Activated naive CD4-positive, alpha-beta T cell treated with anti-CD3 and anti-CD28 coated beads for 36 hours (primary cell): ENCODE results near the gene PLA2G2D. TPM values are rescaled to one million over a fixed set of nuclear protein-coding genes. Genes with fewer than 3 reads are reported as not detected.

Source experiments
- CTCF ChIA-PET: fragments of 350-600 bp; sonication (Branson Sonifier 250); formaldehyde crosslinking; loops from one replicate; lab custom pipeline; 2021; ENCODE audit warnings: antibody characterized with exemption; lab: Charles Lee
- DNase-seq: peaks from one replicate; pipeline ENCODE4 v3.0.0-alpha.2; 2020
- H3K27ac Mint-ChIP-seq: one replicate; pipeline ENCODE4 v1.8.0; 2021; ENCODE audit warnings: mild to moderate bottlenecking, mixed read lengths
- H3K27me3 Mint-ChIP-seq: one replicate; pipeline ENCODE4 v1.8.0; 2021; ENCODE audit warnings: low read depth, mixed read lengths
- H3K36me3 Mint-ChIP-seq: one replicate; pipeline ENCODE4 v1.8.0; 2021; ENCODE audit warnings: low read depth, mixed read lengths
- H3K4me1 Mint-ChIP-seq: one replicate; pipeline ENCODE4 v1.8.0; 2021; ENCODE audit warnings: low read depth, mixed read lengths
- H3K4me3 Mint-ChIP-seq: one replicate; pipeline ENCODE4 v1.8.0; 2021; ENCODE audit warnings: mild to moderate bottlenecking, moderate library complexity, mixed read lengths
- H3K9me3 Mint-ChIP-seq: one replicate; pipeline ENCODE4 v1.8.0; 2021; ENCODE audit warnings: mixed read lengths
- intact Hi-C: fragments of 100-400 bp; cut with micrococcal nuclease; formaldehyde crosslinking; loops from one replicate; pipeline ENCODE4 v1.15.1; 2023
- total RNA-seq, 2 experiments: library from RNA; stranded (reverse); gene quantifications; one replicate each; pipeline ENCODE4 v1.2.3, GENCODE V29; 2021

Gene PLA2G2D
- total RNA-seq, 2 experiments from 2014 or later = 0.19 to 0.35 TPM

GRCh38 chr1:20108366-20109123 lies 10.8 kb downstream of the PLA2G2D start:
- Mint-ChIP-seq H3K36me3 (no peaks in the 10 kb centered on the region), H3K27ac (no peak overlapping the region), H3K9me3 (no peaks in the 10 kb centered on the region), H3K27me3 (peaks cover 3% of the 10 kb centered on the region), H3K4me3 (no peak overlapping the region), H3K4me1 (no peaks in the 10 kb centered on the region)
- intact Hi-C loops = no loop called here
- DNase-seq = no peak
- CTCF ChIA-PET = interaction anchor here (1.2 kb wide), 1 partner anchor 43 kb away, joined by 4 read pairs; no protein-coding TSS in a partner anchor

- DNase-seq = no peak
- Mint-ChIP-seq H3K4me3 (no peak overlapping the region), H3K27me3 (peaks cover 3% of the 10 kb centered on the region), H3K27ac (no peak overlapping the region), H3K9me3 (no peaks in the 10 kb centered on the region), H3K4me1 (peaks cover 5% of the 10 kb centered on the region), H3K36me3 (no peaks in the 10 kb centered on the region)
- intact Hi-C loops = no loop called here
- CTCF ChIA-PET = no interaction called here
Measured at GRCh38 chr1:20107796-20108195, 11.5 kb downstream of the PLA2G2D start.

GRCh38 chr1:20107351-20107750 lies 12.0 kb downstream of the PLA2G2D start:
- CTCF ChIA-PET = no interaction called here
- no peak overlapping the region for H3K27ac Mint-ChIP-seq
- intact Hi-C loops = no loop called here

GRCh38 chr1:20105856-20106255 lies 13.5 kb downstream of the PLA2G2D start:
- no peak overlapping the region for H3K4me3 Mint-ChIP-seq
- H3K27ac Mint-ChIP-seq = no peak overlapping the region
- peaks cover 8% of the 10 kb centered on the region for H3K4me1 Mint-ChIP-seq
- no peak for DNase-seq
- no peaks in the 10 kb centered on the region for H3K9me3 Mint-ChIP-seq
- H3K36me3 Mint-ChIP-seq = no peaks in the 10 kb centered on the region
- CTCF ChIA-PET = no interaction called here
- intact Hi-C loops = no loop called here
- peaks cover 6% of the 10 kb centered on the region for H3K27me3 Mint-ChIP-seq

More at GRCh38 chr1:20107351-20107750, 12.0 kb downstream of the PLA2G2D start:
- no peaks in the 10 kb centered on the region for H3K36me3 Mint-ChIP-seq
- peaks cover 8% of the 10 kb centered on the region for H3K4me1 Mint-ChIP-seq
- no peaks in the 10 kb centered on the region for H3K9me3 Mint-ChIP-seq
- DNase-seq = no peak
- H3K27me3 Mint-ChIP-seq = peaks cover 3% of the 10 kb centered on the region
- no peak overlapping the region for H3K4me3 Mint-ChIP-seq

GRCh38 chr1:20102875-20103274 lies 16.5 kb downstream of the PLA2G2D start:
- peak; percentile 13 for DNase-seq
- H3K36me3 Mint-ChIP-seq = no peaks in the 10 kb centered on the region
- peaks cover 8% of the 10 kb centered on the region for H3K4me1 Mint-ChIP-seq
- H3K27ac Mint-ChIP-seq = peak overlapping the region; percentile 57
- no peak overlapping the region for H3K4me3 Mint-ChIP-seq
- H3K27me3 Mint-ChIP-seq = peaks cover 3% of the 10 kb centered on the region
- H3K9me3 Mint-ChIP-seq = no peaks in the 10 kb centered on the region
- CTCF ChIA-PET = interaction anchor here (0.6 kb wide), 1 partner anchor 185 kb away, joined by 3 read pairs; no protein-coding TSS in a partner anchor
- intact Hi-C loops = loop anchor here (1.0 to 2.0 kb wide), 2 partner anchors 45 to 394 kb away; no protein-coding TSS in a partner anchor

- CTCF ChIA-PET = interaction anchor here (0.8 to 1.5 kb wide), 5 partner anchors 26 to 94 kb away, joined by 3 to 12 read pairs (median 4); no protein-coding TSS in a partner anchor
- peak; percentile 60 for DNase-seq
- H3K9me3 Mint-ChIP-seq = no peaks in the 10 kb centered on the region
- intact Hi-C loops = loop anchor here (1.0 kb wide), 2 partner anchors 52 to 95 kb away; no protein-coding TSS in a partner anchor
- H3K27ac Mint-ChIP-seq = no peak overlapping the region
- peaks cover 8% of the 10 kb centered on the region for H3K4me1 Mint-ChIP-seq
- no peaks in the 10 kb centered on the region for H3K36me3 Mint-ChIP-seq
- H3K4me3 Mint-ChIP-seq = no peak overlapping the region
- peaks cover 3% of the 10 kb centered on the region for H3K27me3 Mint-ChIP-seq
Measured at GRCh38 chr1:20100632-20101355, 18.5 kb downstream of the PLA2G2D start.

GRCh38 chr1:20099533-20099932 lies 19.8 kb downstream of the PLA2G2D start:
- H3K27ac Mint-ChIP-seq = no peak overlapping the region
- H3K4me3 Mint-ChIP-seq = no peak overlapping the region
- no peaks in the 10 kb centered on the region for H3K9me3 Mint-ChIP-seq
- no peak for DNase-seq
- intact Hi-C loops = no loop called here
- no peaks in the 10 kb centered on the region for H3K36me3 Mint-ChIP-seq
- peaks cover 3% of the 10 kb centered on the region for H3K27me3 Mint-ChIP-seq
- CTCF ChIA-PET = interaction anchor here (0.7 to 1.9 kb wide), 2 partner anchors 52 to 53 kb away, joined by 3 to 5 read pairs; no protein-coding TSS in a partner anchor
- H3K4me1 Mint-ChIP-seq = peaks cover 8% of the 10 kb centered on the region

GRCh38 chr1:20096840-20097447 lies 22.4 kb downstream of the PLA2G2D start:
- Mint-ChIP-seq H3K9me3 (no peaks in the 10 kb centered on the region), H3K4me3 (no peak overlapping the region), H3K27ac (no peak overlapping the region), H3K36me3 (no peaks in the 10 kb centered on the region), H3K4me1 (no peaks in the 10 kb centered on the region), H3K27me3 (peaks cover 3% of the 10 kb centered on the region)
- intact Hi-C loops = no loop called here
- CTCF ChIA-PET = interaction anchor here (0.6 kb wide), 1 partner anchor 8 kb away, joined by 3 read pairs; no protein-coding TSS in a partner anchor
- no peak for DNase-seq

- Mint-ChIP-seq H3K36me3 (no peaks in the 10 kb centered on the region), H3K27ac (no peak overlapping the region), H3K4me1 (no peaks in the 10 kb centered on the region), H3K9me3 (no peaks in the 10 kb centered on the region), H3K4me3 (no peak overlapping the region), H3K27me3 (no peaks in the 10 kb centered on the region)
- DNase-seq = no peak
- CTCF ChIA-PET = no interaction called here
- intact Hi-C loops = no loop called here
Measured at GRCh38 chr1:20095564-20096434, 23.5 kb downstream of the PLA2G2D start.

- H3K9me3 Mint-ChIP-seq = no peaks in the 10 kb centered on the region
- no peaks in the 10 kb centered on the region for H3K36me3 Mint-ChIP-seq
- no peak overlapping the region for H3K4me3 Mint-ChIP-seq
- H3K27me3 Mint-ChIP-seq = no peaks in the 10 kb centered on the region
- CTCF ChIA-PET = interaction anchor here (0.6 kb wide), 2 partner anchors 32 to 262 kb away, joined by 3 read pairs; no protein-coding TSS in a partner anchor
- DNase-seq = no peak
- no peak overlapping the region for H3K27ac Mint-ChIP-seq
- intact Hi-C loops = no loop called here
- no peaks in the 10 kb centered on the region for H3K4me1 Mint-ChIP-seq
Measured at GRCh38 chr1:20093940-20094391, 25.4 kb downstream of the PLA2G2D start.

GRCh38 chr1:20093303-20093702 lies 26.0 kb downstream of the PLA2G2D start:
- Mint-ChIP-seq H3K36me3 (no peaks in the 10 kb centered on the region), H3K9me3 (no peaks in the 10 kb centered on the region)
- intact Hi-C loops = no loop called here

More at GRCh38 chr1:20093303-20093702, 26.0 kb downstream of the PLA2G2D start:
- H3K4me1 Mint-ChIP-seq = no peaks in the 10 kb centered on the region
- H3K27me3 Mint-ChIP-seq = no peaks in the 10 kb centered on the region
- H3K4me3 Mint-ChIP-seq = no peak overlapping the region
- CTCF ChIA-PET = interaction anchor here (0.6 to 0.7 kb wide), 2 partner anchors 18 to 33 kb away, joined by 3 to 4 read pairs; no protein-coding TSS in a partner anchor
- no peak overlapping the region for H3K27ac Mint-ChIP-seq
- no peak for DNase-seq
